Cerebellar cortex (tissue), 1 donor: ENCODE measurements around the gene NAA38.

Experiments used
- DNase-seq: peaks from one replicate; pipeline ENCODE4 v3.0.0-alpha.2; 2015; ENCODE audit warnings: low spot score

NAA38 gene

DNA sequence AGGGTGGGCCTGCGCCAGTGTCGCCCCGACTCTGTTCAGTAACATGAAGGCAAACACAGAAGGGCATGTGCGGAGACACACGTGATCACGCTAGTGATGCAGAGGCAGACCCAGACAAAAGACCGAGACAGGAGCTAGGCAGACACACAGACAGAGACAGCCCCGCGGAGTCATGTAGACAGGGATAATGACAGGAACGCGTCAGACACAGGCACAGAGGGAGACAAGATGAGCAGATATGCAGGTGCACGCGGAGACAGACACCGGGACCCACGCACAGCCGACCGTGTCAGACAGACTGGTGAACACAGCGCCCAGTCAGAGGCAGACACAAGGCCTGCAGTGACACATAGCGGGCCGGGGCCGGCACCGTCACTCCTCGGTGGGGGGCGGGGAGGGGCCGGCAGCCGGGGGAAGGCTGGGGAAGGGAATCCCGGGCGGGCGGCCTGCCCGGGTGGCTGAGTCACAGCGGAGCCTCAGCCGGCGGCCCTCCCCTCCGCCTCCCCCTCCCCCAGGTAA is 15.9 kb downstream of the NAA38 start:
- DNase-seq: peak; percentile 57

DNA sequence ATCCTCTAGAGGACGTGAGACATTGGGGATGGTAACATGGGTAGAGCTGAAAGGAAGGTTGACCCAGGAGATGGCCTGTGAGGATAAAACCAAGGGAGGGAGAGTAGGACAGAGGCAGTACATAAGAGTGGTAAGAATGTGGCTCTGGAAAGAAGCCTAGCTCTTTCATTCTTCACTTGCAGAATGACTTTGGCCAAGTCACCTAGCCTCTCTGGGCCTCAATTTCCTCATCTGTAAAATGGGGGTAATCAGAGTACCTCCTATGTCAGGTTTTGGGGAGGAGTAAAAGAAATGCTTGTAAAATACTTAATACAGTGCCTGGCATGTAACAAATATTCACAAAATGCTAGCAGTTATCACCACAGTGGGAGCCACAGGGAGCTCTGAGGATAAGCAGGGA is 16.5 kb downstream of the NAA38 start:
- peak; percentile 23 for DNase-seq

DNA sequence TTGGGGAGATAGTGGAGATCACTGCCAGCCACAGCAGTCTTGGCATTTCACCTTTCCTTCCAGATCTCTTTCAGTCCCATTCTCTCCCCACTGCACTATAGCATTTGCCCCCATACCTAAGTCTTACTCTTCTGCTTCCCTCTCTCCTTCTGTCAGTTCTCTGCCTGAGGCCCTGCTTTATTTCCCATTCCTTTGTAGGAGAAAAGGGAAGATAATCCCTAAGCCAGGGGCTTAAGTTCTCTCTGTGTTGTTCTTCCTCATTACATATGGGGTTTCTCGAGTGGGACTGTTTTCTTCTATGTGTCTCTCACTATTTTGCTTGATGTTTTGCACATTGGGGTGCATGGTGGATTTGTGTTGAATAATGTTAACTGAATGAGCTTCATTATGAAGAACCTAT is 16.9 kb downstream of the NAA38 start:
- no peak for DNase-seq

DNA sequence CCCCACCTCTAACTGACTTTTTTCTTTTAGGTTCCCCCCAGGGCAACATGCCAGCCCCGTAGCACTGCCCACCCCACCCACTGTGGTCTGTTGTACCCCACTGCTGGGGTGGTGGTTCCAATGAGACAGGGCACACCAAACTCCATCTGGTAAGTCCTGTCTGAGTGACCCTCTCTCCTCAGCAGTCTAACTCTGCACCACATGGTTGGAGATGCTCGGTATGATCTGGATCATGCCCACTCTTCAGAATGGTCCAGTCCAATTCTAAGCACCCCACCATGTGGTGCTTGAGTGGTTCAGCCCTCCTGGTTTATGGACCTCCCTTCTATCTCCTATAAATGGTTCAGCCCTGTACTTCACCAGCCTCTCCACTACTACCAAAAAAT is 17.5 kb downstream of the NAA38 start:
- DNase-seq: peak; percentile 68

DNA sequence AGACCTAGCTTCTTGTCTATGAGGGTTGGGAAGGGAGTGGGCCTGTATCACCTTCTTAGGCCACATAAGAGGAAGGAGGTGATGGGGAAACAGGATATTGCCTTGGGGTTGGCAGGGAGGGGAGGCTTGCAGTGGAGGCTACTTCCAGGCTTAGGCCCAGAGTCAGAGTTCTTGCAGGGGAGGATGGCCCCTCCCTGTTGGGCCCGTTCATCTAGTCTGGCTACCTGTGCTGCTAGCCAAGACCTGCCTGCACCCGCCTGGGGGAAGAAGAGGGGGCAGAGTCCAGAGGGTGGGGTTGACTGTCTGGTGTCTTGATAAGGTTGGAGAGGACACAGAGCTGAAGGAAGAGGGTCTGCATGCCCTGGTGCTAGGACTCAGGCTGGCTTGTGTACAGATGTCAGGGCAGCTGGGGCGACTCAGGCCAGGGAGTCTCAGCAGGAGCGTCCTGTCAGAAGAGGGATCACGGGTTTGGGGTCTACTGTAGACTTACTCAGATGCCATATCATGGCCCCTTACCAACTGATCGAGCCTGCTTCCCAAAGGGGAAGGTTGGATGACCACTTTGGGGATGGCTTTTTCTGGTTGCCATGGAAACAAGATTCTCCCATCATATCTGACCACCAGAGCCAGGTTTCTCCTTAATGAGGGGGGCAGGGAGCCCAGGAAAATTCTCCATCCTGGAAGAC is 18.0 kb downstream of the NAA38 start:
- peak; percentile 24 for DNase-seq

DNA sequence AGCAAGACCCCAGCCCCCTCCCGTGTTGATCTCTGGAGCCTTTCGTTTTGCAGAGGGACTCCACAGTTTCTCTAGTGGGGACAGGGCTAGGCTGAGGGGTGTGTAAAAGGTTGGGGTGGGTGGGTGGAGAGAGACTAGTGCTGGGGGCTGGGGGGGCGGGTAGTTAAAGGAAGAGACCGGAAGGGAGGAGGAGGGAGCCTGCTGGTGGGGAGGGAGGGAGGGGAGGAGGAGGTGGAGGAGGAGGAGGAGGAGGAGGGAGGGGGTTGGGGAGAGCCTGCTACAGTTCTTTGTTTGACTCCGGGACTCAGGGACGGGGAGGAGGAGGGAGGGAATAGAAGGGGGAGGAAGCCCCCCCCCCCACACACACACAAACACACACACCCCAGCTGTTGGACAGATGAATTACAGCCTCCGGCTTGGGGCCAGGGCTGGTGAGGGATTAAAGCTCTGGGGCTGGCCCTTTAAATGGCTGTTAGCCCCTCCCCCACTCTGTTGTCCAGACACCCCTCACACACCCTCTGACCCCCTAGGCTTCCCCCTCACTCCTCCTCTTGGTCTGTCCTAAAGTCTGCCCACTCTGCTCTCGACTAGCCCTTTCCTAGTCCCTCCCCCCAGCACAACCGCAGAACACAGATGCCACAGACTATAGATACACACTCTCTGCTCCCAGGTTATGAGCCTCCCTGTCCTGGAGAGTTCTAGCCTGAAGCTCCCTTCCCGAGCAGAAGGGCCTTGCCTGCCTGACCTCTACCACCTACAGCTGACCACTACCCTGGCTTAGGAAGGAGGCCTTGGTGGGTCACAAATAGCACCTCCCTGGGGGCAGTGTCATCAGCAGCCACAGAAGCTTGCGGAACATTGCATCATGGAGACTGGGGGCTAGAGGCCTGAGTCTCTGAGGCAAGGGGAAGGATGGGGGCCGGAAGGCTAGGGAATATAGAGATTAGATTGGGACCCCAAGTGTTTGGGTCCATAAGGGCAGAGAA is 19.0 kb downstream of the NAA38 start:
- peak; percentile 78 for DNase-seq

DNA sequence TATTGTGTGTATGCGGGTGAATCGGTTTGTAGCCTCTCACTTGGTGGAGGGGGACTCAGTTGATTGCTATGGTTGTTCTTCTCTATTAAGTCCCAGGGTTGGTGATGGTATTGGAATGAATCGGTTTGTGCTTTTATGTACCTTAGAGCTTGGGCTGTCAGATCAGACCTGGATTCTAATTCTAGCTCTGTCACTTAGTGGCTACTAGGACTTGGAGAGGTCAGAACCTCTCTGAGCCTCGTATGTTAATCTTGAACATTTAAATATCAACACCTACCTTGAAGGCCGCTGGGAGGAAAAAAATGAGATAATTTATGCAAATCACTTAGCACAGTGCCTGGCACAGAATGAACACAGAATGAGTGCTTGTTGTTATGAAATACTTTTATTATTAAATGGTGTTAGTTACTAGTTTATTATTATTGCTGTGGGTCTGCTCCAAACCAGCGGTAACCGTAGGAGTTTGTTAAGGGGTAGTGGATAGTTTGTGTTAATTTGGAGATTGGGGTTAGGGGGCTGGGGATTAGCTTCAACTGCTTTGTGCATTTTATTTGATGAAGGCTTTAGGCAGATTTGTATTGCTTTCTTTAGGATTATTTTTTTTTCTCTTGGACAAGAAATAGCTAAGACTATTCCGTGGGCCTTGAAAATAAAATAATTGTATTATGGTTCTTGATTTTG is 19.8 kb downstream of the NAA38 start:
- peak; percentile 44 for DNase-seq

DNA sequence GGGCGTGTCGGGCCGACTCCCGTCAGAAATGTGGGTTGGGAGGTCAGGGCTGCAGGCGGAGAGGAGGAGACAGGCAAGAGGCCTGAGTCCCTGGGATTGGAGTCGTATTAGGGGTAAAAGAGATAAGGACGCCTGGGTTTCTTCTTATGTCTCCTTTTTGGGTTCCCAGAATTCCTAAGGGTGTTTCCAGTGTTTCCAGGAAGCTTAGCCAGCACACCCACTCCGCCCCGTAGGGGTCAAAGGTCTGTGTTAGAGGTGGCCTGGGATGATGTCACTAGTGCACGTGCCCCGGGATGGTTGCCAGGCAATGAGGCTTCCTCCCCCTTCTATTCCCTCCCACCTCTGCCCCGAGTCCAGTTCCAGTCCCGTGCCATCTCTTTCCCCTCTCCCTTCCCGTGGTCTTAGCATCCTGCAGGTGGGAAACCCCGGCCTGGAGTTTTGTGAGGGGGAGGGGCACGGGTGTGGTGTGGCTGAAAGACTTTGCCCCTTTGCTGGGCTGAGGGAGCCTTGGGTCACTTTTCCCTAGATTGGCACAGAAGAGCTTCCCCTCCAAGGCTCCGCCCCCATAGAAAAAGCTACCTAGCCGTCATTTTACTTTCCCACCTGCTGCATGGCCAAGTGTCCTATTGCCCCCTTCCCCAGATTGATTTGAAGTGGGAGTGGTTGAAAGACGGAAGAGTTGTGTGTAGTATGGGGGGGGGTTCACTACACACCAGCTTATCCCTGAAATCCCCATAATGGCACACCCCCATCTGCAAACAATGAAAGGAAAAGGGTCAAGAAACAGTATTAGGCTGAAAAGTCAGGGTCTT is 20.6 kb downstream of the NAA38 start:
- DNase-seq: peak; percentile 96

DNA sequence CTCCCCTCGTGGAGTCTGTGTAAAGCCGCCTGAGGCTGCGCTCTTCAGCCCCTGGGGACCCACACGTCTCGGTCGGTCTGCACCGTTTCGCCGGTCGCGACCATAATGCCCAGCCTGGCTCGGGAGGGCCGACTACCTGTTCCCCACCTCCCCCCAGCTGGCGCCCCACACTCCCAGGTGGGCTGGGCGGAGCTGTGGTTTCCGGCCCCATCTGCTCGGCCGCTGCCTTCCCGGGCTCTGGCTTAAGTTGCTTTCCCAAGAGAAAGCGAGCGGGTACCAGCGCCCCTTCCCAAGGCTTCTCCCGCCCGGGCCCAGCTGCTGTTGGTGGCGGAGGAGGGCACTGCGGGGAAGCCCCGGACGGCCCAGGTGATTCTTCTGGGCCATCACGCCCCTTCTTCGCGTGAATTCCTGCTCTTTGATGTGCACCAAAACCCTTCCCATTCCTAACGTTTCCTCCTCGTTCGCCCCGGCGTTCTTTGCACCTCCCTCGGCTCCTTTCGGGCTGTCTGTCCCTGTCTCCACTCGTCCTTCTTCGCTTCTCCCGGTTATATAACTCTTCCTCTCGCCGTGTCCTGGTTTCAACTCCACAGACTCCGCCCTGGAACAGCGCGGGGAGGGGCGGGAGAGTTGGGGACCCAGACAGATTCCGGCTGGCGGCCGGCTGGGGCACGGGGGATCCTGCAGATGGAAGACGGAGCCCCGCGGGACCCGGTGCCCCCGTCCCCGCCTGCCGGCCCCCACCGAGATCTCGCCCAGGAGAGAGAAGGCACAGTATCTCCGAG is 21.4 kb downstream of the NAA38 start:
- DNase-seq: peak; percentile 87

DNA sequence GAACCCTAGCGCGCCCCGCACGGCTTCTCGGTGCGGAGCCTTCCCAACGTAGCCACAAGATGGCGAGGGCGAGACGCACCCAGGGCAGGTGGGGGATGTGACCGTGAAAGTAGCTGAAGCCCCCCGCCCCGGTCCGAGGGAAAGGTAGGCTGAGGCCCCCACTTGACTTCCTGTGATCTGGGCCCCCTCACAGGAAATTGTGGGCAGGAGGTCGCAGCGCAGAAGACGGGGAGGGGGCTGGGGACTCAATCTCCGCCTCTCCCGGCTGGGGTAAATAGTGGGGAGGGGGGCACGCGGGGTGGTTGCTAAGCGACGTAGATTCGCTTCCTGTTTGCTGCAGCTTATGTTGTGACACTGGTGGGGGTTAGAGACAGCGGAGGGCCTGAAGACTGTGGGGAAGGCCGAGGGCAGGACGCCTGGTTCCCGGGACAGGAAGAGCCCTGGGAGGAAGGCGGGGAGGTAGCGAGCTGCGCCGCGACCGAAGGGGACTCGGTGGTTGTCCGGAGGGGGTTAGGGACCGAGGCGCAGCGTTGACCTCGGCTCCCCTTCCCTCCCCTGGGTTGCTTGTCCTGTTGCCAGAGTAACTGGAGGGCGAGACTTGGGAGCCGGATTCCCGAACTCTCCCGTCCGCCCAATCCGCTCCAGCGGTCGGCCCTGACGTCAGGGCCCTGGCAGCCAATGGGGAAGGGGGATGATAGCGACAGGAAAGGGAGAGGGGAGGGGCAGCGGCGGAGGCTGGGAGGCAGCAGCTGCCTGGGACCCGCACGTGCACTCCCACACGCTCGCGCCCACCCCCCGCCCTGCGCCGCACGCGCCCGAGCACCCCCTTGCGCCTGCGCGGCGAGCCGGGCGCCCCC is 22.2 kb downstream of the NAA38 start:
- DNase-seq: peak; percentile 99

DNA sequence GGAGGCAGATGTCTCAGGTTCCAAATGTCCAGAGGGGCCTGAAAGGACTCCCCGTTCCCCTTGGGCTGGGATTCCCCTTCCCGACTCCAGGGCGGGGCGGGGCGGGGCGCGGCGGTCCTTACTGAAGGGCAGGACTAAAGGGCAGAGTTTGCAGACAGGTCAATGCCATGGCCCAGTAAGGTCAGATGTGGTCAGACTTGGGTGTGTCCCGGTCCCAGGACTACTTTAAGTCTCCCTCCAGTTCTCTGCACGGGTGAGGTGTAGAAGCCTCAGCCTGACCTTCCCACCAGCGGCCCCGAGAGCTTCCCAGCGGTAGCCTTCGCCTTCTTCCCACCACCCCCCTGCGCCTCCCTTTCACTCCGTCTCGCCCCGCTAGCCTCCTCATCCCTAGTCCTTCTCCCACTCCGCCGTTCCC is 22.8 kb downstream of the NAA38 start:
- DNase-seq: peak; percentile 57

DNA sequence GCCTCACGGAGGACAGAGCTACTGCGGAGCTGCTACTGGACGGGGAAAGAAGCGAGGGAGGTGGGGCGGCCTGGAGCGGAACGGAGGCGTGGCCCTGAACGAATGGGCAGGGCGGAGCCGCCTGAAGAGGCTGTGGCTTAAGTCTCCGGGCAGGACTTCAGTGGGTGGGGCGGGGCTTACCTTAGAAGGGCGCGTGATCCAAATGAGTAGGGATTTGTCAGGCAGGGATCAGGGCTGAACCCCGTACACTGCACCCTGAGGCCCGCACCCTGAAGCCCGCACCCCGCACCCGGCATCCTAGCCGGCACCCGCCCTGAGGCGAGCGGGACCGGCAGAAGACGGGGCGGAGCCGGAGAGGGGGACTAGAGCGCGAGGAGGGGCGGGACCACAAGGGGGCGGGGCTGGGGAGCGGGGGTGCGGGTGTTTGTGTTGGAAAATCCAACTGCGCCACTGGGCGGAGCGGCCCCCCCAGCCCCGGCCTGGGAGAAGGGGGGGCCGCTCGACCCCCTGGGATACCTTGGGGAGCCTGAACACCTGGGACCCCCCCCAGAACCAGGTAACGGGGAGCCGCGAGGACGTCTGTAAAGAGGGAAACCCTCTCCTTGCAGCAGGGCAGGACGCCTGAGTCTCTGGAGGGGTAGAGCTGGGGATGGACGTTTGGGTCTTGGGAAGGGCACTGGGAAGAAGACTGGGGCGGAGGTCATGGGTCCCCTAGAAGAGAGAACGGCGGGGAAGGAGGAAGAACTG is 23.4 kb downstream of the NAA38 start, which contains the start of gene KDM6B:
Gene KDM6B, plus strand, starts transcription at position 423 of the 747 bp plus-strand sequence. CDS start 11,338 bp downstream, outside the sequence.
- DNase-seq: peak; percentile 96

DNA sequence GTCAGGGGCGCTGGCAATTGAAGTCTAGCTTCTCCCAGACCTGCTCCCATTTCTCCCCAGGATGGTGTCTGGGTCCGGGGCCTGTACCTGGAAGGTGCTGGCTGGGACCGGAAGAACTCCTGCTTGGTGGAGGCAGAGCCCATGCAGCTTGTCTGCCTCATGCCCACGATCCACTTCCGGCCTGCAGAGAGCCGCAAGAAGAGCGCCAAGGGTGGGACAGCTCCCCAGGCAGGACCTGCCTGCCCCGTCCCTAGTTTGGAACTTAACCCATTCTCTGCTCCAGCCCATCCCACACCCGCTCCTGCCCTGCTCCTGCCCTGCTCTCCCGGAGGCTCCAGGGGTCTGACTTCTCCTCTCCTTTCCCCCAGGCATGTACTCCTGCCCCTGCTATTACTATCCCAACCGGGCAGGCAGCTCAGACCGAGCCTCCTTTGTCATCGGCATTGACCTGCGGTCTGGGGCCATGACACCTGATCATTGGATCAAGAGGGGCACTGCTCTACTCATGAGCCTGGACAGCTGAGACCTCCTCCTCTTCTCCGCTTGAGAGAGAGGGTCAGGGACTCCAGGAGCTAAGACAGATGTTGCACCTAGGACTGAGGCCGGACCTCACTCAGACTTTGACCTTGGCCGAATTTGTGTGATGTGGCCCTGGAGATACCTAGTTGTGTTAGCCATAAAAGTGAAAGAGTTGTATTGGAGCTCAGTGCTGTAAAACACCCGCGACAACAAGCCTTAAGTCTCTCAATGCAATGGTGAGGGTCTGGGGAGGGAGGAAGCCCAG is 24.2 kb downstream of the NAA38 start:
- no peak for DNase-seq

DNA sequence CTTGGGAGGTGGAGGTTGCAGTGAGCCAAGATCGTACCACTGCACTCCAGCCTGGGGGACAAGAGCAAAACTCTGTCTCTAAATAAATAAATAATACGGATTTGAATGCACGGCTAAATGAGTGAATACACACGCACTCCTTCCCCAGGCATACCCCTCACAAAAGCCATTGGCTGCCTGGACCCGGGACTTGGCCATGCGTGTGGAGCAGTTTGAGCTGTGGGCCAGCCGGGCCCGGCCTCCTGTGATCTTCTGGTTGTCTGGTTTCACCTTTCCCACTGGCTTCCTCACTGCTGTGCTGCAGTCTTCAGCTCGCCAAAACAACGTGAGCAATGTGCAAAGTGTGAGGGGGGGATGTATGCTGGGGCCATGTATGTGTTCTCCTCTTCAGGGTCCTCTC is 24.9 kb downstream of the NAA38 start:
- DNase-seq: no peak

DNA sequence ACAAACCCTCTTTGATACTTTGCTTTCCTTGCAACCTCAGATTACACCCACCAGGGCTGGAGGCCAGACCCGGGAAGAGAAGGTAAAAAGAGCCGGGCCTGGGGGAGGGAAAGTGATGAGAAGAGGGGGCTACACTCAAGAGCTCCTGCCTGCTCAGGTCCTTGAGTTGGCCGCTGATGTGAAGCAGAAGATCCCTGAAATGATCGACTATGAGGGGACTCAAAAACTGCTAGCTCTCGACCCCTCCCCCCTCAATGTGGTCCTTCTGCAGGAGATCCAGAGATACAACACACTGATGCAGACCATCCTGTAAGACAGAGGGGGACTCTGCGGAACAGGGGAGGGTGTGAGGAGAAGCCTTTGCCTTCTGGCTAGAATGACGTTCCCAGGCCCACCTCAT is 26.1 kb downstream of the NAA38 start:
- no peak for DNase-seq

DNA sequence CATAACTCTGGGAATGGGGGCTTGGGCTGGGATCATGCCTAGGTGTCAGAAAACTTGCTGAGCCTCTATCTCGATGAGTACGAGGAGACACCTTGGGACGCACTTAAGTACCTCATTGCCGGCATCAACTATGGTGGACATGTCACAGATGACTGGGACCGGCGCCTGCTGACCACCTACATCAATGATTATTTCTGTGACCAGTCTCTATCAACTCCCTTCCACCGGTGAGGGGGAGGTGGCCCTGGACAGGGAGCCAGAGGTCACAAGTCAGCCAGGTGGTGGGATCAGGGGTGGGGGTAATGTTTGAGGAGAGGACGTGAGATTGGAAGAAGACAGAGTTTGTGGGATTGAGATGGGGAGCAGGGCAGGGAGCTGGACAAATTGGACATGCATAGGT is 26.7 kb downstream of the NAA38 start:
- DNase-seq: no peak

DNA sequence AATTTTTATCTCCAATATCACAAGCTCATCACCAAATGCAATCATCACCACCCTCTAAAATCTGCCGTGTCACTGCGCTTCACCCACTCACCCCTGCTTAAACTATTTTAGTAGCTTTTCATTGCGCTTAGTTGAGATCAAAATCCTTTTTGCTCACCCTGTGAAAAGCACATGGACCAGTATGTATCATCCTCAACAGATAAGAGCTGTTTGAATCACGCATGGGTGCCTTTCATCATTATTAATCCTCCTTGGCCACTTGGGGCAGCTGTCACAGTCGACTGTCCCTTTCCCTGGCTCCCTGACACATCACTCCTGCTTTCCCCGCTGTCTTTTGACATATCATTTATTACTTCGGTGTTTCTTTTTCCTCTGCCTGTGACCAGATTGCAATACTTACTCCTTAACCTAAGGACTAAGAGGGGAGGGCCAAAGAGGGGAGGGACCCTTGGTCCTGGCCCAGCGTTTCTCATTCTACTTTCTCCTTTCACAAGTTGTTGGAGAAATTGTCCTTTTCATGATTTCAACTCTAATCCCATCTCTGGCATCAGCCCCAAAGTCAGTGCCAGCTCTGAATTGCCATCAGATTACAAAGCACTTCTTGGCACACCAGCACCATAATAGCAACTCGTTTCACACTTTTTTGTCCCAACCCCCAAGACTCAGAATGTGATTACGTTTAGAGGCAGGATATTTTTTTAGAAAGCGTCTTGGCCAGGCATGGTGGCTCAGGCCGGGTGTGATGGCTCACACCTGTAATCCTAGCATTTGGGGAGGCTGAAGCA is 32.0 kb downstream of the NAA38 start:
- peak; percentile 79 for DNase-seq
